Loucy (cell line): ENCODE measurements around the gene IGFLR1.
A peak's percentile ranks its signal among the peaks of the same experiment; 100 is the strongest.

Experiments used
- CTCF ChIP-seq: fragments of 200-600 bp; sonication (generic); conservative IDR thresholded peaks from 2 replicates; pipeline ENCODE4 v1.5.1; 2014; ENCODE audit warnings: mild to moderate bottlenecking, antibody characterized with exemption, low read length
- EZH2phosphoT487 ChIP-seq: fragments of 200-600 bp; IDR thresholded peaks from 2 replicates; pipeline ENCODE4 v1.6.1; 2018; ENCODE audit warnings: antibody characterized with exemption, mild to moderate bottlenecking, moderate library complexity, borderline replicate concordance

- TF ChIP-seq CTCF (0 out of 2 replicates have a peak, but pooled peaks have one; percentile 27), EZH2phosphoT487 (no peak)
These were observed 1.1 kb downstream of the IGFLR1 start for GRCh38 chr19:35741203-35741515.
